Retinal pigment epithelial cell (primary cell): Measurements from ENCODE around the gene TCOF1.

Experiments
- DNase-seq: peaks from one replicate; pipeline ENCODE4 v3.0.0-alpha.2; 2010; ENCODE audit warnings: low read depth
- H3K4me3 ChIP-seq: 2 replicates; pipeline ENCODE4 v1.5.1; 2011; ENCODE audit warnings: mild to moderate bottlenecking, low read length, control low read depth, moderate library complexity
- TF ChIP-seq, protein P1 (sequence below): conservative IDR thresholded peaks from 2 replicates; pipeline ENCODE4 v1.5.1; 2011; ENCODE audit warnings: low read depth, low read length, control low read depth, inconsistent platforms

TCOF1 gene

DNA sequence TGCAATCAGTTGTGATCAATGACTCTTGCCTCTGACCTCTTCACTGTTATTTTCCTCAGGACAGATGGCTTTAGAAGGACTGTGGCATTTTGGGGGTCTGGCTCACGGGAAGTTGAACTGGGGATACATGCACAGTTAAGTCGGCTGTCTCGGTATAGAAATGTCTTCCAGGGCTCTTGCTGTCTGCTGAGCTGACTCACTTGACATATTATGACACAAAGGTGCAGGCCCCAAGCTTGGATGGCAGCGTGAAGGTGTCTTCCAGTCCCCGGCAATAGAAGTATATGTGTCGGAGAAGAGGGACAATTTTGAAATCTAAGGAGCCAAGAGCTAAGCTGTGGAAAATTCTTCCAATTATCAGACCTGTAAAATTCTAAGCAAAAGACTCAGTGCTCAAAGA, 45.0 kb upstream of the TCOF1 start:
- no peak for DNase-seq
- TF ChIP-seq, protein P1, sequence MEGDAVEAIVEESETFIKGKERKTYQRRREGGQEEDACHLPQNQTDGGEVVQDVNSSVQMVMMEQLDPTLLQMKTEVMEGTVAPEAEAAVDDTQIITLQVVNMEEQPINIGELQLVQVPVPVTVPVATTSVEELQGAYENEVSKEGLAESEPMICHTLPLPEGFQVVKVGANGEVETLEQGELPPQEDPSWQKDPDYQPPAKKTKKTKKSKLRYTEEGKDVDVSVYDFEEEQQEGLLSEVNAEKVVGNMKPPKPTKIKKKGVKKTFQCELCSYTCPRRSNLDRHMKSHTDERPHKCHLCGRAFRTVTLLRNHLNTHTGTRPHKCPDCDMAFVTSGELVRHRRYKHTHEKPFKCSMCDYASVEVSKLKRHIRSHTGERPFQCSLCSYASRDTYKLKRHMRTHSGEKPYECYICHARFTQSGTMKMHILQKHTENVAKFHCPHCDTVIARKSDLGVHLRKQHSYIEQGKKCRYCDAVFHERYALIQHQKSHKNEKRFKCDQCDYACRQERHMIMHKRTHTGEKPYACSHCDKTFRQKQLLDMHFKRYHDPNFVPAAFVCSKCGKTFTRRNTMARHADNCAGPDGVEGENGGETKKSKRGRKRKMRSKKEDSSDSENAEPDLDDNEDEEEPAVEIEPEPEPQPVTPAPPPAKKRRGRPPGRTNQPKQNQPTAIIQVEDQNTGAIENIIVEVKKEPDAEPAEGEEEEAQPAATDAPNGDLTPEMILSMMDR, result no peak
- H3K4me3 ChIP-seq, result no peak overlapping the region

DNA sequence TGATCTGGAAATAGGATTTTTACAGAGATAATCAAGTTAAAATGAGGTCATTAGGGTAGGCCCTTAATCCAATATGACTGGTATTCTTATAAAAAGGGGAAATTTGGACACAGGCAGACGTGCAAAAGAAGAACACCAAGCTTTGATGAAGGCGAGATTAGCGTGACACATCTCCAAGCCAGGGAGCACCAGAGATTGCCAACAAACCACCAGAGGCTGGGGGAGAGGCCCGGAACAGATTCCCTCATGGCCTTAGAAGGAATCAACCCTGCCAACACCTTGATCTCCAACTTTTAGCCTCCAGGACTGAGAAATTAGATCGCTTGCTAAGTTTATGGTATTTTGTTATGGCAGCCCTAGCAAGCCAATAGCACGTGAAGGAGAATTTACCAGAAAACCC, 44.0 kb upstream of the TCOF1 start:
- DNase-seq, result no peak
- no peak overlapping the region for H3K4me3 ChIP-seq
- TF ChIP-seq, protein P1, result no peak

DNA sequence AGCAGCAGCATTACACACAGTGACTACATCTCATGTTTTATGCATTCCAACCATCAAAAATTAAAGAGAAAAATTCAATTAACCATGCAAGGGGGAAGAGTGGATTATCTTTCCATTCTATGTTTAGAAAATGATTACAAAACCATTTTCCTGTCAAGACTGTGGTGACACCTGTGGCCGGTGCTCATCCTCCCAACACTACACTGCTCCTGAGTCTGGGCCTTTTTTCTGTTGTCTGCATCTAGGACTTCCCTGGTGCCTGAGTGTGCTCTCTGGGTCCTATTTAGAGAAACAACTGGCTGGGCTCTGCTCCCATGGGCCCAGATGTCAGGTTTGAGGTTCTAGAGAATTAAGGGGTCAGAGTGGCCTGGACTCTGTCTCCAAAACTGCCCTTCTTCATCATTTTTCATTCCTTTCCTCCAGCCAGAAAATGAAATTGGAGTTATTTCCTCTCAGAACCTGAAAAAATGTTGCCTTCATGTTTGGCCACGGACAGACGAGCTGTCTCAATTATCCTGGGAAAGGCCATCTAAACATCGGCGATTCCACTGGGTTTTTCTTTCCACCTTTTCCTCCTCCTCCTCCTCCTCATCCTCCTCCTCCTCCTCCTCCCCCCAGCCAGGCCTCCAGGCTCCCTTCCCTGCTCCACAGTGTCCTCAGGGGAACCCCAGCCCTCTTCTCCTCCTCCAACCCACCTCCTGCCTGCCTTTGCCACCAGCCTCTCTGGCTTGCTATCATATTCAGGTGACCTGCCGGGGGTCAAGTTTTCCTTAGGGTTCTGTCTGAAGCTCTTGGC, 43.4 kb upstream of the TCOF1 start:
- TF ChIP-seq, protein P1, result no peak
- no peak overlapping the region for H3K4me3 ChIP-seq
- no peak for DNase-seq

DNA sequence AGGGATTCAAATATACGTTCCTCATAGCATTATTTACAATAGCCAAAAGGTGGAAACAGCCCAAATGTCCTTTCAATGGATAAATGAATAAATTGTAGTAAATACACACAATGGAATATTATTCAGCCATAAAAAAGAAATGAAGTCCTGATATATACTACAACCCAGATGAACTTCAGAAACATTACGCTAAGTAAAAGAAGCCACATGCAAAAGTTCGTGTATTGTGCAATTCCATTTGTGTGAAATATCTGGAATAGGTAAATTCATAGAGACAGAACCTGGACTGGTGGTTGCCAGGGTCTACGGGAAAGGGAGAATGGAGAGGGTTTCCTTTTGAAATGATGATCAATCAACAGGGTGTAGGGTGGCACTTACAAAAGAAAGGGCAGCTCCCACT, 42.3 kb upstream of the TCOF1 start:
- TF ChIP-seq, protein P1, result no peak
- no peak for DNase-seq
- no peak overlapping the region for H3K4me3 ChIP-seq

DNA sequence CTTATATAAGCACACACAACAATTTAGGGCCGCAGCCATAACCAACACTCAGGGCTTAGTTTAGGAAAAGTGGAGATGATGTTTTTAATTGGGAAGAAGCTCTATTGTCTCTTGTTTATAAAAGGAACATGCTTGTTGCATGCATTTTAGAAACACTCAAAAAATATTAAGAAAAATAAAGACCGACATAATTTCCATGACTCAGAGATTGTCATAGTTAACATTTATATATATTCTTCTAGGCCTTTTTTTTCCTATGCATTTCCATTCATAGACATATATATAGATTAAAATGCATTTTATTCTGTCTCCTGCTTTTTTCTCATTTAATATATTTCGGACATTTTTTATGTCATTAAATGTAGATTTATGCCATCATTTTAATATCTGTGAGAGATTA, 41.2 kb upstream of the TCOF1 start:
- TF ChIP-seq, protein P1, result no peak
- H3K4me3 ChIP-seq, result no peak overlapping the region
- no peak for DNase-seq

DNA sequence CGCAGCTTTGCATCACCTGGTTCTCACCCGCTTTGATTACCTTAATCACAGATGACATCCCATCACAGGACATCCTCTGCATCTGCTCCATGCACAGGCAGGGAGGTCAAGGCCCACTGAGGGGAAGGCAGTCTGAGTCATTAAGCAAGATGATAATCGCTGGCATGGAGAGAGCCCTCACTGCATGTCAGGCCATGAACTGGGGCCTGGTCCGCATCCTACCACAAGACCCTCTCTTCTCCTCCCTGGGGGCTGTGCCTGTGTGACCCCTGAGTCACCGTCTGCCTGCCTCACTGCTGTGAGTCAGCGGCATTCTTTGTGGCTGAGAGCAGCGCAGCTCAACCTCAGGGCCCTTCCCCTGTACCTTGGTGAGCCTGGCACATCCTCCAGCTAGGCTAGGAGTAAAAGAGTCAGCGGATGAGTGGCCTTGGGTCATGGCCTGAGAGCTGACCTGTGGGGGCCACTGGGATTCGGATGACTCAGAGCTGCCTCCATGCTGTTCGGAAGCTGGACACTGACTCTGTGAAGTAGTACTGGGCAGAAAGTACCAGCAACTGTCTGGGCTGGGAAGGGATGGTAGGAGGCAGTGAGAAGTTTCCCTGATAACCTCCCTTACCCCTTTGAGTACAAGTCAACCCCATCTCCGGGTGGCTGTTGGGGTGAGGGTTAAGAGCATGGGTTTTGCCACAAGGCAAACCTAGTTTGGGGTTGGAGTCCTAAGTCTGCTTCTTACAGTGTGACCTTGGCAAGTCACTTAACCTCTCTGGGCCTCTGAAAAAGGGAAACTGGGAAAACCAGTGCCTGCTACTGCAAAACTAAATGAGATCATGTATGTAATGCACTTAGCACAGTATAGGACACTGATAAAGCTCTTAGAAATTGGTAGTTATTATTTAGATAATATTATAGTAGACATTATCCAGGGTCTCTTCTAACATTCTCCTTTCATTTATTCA, 40.2 kb upstream of the TCOF1 start:
- H3K4me3 ChIP-seq, result no peak overlapping the region
- DNase-seq, result peak; percentile 99
- TF ChIP-seq, protein P1, result no peak
